ENCODE measurements around the gene KCNH1.

KCNH1 gene

GRCh38 chr1:210650403-210650802 lies 483.5 kb downstream of the KCNH1 start:
- TF ChIP-seq Cebpa-rat (IDR thresholded peaks at IDR 0.05): no peak
- 0 out of 22 replicates have a peak, but pooled peaks cover 0 to 3% (median 0%) of the 10 kb centered on the region in 11 experiments for H3K9me3 ChIP-seq (replicated peaks in 1 of 11)
- H3K27ac ChIP-seq: no peak overlapping the region
- H3K27me3 ChIP-seq: no peaks in the 10 kb centered on the region
- no peaks in the 10 kb centered on the region for H4K20me1 ChIP-seq
- no peak overlapping the region for H3K4me2 ChIP-seq
- H3K9ac ChIP-seq: no peak overlapping the region
- no peaks in the 10 kb centered on the region for H3K36me3 ChIP-seq
- H3K4me3 ChIP-seq: no peak overlapping the region
- peaks cover 0 to 15% (median 10%) of the 10 kb centered on the region in 10 experiments; a peak in 14 of 20 replicates for H3K4me1 ChIP-seq

DNA sequence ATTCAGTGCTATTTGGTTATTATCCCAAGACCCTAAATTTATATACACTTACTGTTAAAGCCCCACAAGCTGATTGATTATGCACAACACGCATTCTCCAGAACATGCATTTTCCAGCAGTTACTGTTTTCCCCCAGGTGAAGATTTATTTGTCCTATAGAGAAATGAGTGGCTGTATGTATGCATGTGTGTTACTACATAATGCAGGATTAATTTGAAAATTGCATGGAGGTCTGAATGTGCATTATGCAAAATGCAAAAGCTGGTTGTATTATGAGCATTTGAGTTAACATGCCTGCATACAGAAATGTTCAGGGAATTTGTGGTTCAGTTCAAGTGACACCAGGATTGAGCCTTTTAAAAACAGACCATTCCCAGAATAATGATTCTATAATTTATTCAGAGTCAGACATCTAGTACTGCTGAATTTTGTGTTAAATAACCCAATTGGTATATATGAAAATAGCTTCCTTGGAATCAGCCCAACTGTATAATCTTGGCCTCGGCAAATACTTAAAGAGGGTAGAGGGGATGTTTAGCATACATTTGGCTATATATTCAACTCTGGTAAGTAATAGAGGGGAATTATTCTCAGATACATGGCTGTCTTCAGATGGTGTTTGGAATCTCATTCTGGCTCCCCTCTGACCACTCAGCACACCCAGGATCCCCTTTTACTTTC lies 485.2 kb downstream of the KCNH1 start:
- Histone ChIP-seq H3K36me3 (no peaks in the 10 kb centered on the region), H3K9me3 (replicated peaks in 1 of 11) (0 out of 22 replicates have a peak, but pooled peaks cover 0 to 2% (median 0%) of the 10 kb centered on the region in 11 experiments), H3K27me3 (no peaks in the 10 kb centered on the region), H3K4me1 (peaks cover 0 to 15% (median 10%) of the 10 kb centered on the region in 10 experiments; a peak in 14 of 20 replicates), H4K20me1 (no peaks in the 10 kb centered on the region), H3K9ac (no peak overlapping the region), H3K4me3 (no peak overlapping the region), H3K27ac (no peak overlapping the region), H3K4me2 (no peak overlapping the region)
- no peak for TF ChIP-seq Cebpa-rat (IDR thresholded peaks at IDR 0.05)

DNA sequence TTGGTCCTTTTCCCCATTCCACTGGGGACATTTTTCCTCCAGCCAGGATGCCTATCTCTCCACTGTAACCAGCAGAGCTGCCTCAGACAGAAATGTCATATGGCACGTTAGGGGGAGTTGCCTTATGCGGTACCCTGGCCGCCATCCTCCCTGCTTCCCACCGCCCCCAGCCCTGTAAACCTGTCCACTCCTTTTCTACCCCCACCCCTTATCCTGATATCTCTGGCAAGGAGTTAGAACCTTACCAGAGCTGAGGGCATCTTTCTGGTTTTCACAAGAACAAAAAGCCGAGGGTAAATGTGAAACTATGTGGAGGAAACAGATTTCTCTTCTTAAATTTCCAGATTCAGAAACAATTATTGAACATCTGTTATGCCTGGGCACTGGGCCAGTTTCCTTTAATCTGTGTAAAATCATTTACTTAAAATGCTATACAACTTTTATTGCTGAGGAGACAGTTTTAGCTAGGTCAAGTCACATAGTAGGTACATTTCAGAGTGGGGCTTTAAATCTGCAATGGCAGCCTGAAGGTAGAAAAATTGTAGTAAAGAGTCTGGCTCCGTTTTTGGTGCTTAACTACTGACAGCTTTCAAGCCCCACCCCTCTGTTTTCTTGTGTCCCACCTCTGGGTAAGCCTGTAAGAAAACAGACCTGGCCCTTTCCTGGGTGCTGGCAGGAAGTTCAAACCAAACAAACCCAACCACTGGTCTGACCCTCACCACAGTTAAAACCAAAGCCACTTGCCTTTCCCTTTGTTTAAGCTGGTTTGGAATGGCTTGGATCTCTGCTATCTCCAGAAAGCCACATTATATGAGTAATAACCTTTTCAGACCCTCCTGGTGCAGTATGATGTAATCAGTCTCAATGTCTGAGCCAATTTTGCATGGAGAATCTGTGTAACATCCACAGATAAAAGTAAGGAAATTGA lies 486.3 kb downstream of the KCNH1 start:
- peak overlapping the region in 7 of 11 experiments; percentile 3 to 43 (median 28); a peak in 11 of 22 replicates for H3K4me2 ChIP-seq

GRCh38 chr1:210646258-210646616 lies 487.7 kb downstream of the KCNH1 start:
- H3K9ac ChIP-seq: no peak overlapping the region
- H3K9me3 ChIP-seq (replicated peaks in 1 of 11): no peaks in the 10 kb centered on the region
- no peak overlapping the region for H3K27ac ChIP-seq
- no peaks in the 10 kb centered on the region for H3K36me3 ChIP-seq
- no peak for TF ChIP-seq Cebpa-rat (IDR thresholded peaks at IDR 0.05)
- H4K20me1 ChIP-seq: no peaks in the 10 kb centered on the region
- peaks cover 0 to 15% (median 10%) of the 10 kb centered on the region in 10 experiments; a peak in 14 of 20 replicates for H3K4me1 ChIP-seq
- H3K4me3 ChIP-seq: no peak overlapping the region
- peak overlapping the region in 2 of 11 experiments; percentile 17 to 57; a peak in 2 of 22 replicates for H3K4me2 ChIP-seq
- H3K27me3 ChIP-seq: no peaks in the 10 kb centered on the region

More for the DNA sequence above, 486.3 kb downstream of the KCNH1 start:
- H3K9ac ChIP-seq: no peak overlapping the region
- TF ChIP-seq Cebpa-rat (IDR thresholded peaks at IDR 0.05): 0 out of 22 replicates have a peak, but pooled peaks of 1 of the 11 experiments have one; percentile 9
- no peak overlapping the region for H3K27ac ChIP-seq
- no peaks in the 10 kb centered on the region for H3K27me3 ChIP-seq
- no peaks in the 10 kb centered on the region for H3K36me3 ChIP-seq
- no peaks in the 10 kb centered on the region for H4K20me1 ChIP-seq
- H3K9me3 ChIP-seq (replicated peaks in 1 of 11): no peaks in the 10 kb centered on the region
- no peak overlapping the region for H3K4me3 ChIP-seq
- H3K4me1 ChIP-seq: peaks cover 0 to 15% (median 10%) of the 10 kb centered on the region in 10 experiments; a peak in 14 of 20 replicates

DNA sequence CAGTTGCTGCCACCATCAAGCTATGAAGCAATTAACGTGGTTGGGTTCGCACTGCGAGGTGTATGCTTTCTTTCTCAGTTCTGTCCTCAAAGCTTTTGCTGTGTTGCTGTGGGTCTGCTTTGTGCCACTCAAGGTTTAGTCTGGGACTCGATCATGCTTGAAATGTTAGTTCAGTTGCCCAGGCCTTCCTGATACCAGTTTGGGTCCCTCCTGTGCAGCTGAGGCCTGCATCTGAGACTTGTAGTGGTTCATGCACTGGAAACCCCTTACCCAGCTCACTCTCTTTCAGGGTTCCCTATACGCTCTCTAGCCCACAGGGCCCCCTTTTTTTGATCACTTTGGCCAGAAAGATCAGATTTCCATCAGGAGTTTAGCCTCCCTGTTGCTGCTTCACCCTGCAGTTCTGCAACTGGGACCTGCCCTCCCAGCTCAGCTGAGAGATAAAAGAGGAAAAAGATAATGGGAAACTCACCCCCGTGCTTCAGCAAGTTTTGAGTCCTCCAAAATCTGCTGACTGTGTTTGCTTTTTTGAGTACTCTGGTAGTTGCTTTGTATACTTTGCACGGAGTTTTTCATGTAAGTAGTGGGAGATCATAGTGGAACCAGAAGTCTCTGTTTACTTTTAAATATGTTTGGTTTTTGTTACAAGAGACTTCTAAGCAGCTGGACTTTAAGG lies 488.2 kb downstream of the KCNH1 start:
- Histone ChIP-seq H3K27me3 (no peaks in the 10 kb centered on the region), H3K27ac (no peak overlapping the region), H3K36me3 (no peaks in the 10 kb centered on the region), H3K9me3 (replicated peaks in 1 of 11) (no peaks in the 10 kb centered on the region), H3K9ac (no peak overlapping the region), H3K4me3 (no peak overlapping the region), H3K4me2 (peak overlapping the region in 3 of 11 experiments; percentile 3 to 57 (median 17); a peak in 4 of 22 replicates), H4K20me1 (no peaks in the 10 kb centered on the region), H3K4me1 (peaks cover 0 to 15% (median 10%) of the 10 kb centered on the region in 10 experiments; a peak in 14 of 20 replicates)
- TF ChIP-seq Cebpa-rat (IDR thresholded peaks at IDR 0.05): no peak

GRCh38 chr1:210641582-210641981 lies 492.4 kb downstream of the KCNH1 start:
- no peak overlapping the region for H3K4me3 ChIP-seq
- H3K4me2 ChIP-seq: no peak overlapping the region
- H3K36me3 ChIP-seq: no peaks in the 10 kb centered on the region
- H4K20me1 ChIP-seq: no peaks in the 10 kb centered on the region
- H3K9me3 ChIP-seq (replicated peaks in 1 of 11): no peaks in the 10 kb centered on the region
- no peak for TF ChIP-seq Cebpa-rat (IDR thresholded peaks at IDR 0.05)
- H3K27me3 ChIP-seq: no peaks in the 10 kb centered on the region
- H3K4me1 ChIP-seq: peaks cover 0 to 12% (median 0%) of the 10 kb centered on the region in 10 experiments; a peak in 6 of 20 replicates
- no peak overlapping the region for H3K9ac ChIP-seq
- no peak overlapping the region for H3K27ac ChIP-seq

GRCh38 chr1:210635108-210635507 lies 498.8 kb downstream of the KCNH1 start:
- Histone ChIP-seq H3K9me3 (replicated peaks in 1 of 11) (no peaks in the 10 kb centered on the region), H3K4me1 (peaks cover 0 to 15% (median 0%) of the 10 kb centered on the region in 10 experiments; a peak in 6 of 20 replicates), H3K4me3 (no peak overlapping the region), H3K27me3 (no peaks in the 10 kb centered on the region), H3K9ac (no peak overlapping the region), H3K36me3 (no peaks in the 10 kb centered on the region), H3K27ac (no peak overlapping the region), H4K20me1 (no peaks in the 10 kb centered on the region), H3K4me2 (no peak overlapping the region)
- no peak for TF ChIP-seq Cebpa-rat (IDR thresholded peaks at IDR 0.05)

DNA sequence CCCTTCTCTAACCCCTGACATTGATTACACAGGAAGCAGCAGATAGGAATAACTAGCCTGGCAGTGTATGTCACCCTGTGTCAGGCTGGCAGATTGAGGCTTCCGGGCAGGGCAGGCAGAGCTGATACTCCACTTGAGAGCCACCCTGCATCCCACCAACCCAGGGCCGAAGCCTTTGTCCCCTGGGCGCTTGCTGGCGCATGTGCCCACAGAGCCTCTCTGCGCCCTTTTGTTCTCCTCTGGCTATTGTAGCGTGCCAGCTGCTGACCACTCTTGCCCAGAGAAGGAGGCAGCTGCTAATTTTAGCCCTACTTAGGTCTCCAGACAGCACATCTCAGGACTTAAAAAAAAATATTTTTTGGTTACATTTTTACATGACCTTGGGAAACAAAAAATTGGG lies 500.3 kb downstream of the KCNH1 start:
- Histone ChIP-seq H3K4me3 (no peak overlapping the region), H3K27ac (no peak overlapping the region)
- TF ChIP-seq Cebpa-rat (IDR thresholded peaks at IDR 0.05): no peak

More for the DNA sequence above, 500.3 kb downstream of the KCNH1 start:
- H4K20me1 ChIP-seq: no peaks in the 10 kb centered on the region
- no peaks in the 10 kb centered on the region for H3K27me3 ChIP-seq
- H3K4me1 ChIP-seq: peaks cover 0 to 15% (median 0%) of the 10 kb centered on the region in 10 experiments; a peak in 6 of 20 replicates
- H3K4me2 ChIP-seq: no peak overlapping the region
- no peaks in the 10 kb centered on the region for H3K9me3 ChIP-seq (replicated peaks in 1 of 11)
- no peak overlapping the region for H3K9ac ChIP-seq
- H3K36me3 ChIP-seq: no peaks in the 10 kb centered on the region
